Activated naive CD4-positive, alpha-beta T cell treated with Interleukin-2 at 50 U/mL for 16 hours (primary cell): ENCODE data around the gene CTLA4.

Experiments
- DNase-seq: peaks from one replicate; pipeline ENCODE4 v3.0.0-alpha.2; 2020

CTLA4 gene

DNA sequence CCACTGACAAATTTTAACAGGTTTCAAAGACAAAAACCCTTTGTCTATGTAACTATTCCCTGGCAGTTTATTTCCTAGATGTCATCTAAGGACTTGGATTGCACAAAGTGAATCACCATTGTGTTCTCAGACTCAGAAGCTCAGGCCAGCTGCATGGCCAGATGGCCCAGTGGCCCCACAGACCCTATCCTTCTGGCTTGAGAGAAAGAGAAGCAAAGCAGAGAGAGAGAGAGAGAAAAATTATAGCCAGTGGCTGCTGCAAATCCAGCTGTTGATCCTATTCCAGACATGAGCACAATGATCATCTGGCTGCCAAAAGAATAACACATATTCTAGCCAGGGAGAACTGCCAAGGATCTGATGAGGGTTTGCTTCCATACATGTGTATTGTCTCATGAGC is 25.8 kb downstream of the CTLA4 start:
- DNase-seq, result no peak

DNA sequence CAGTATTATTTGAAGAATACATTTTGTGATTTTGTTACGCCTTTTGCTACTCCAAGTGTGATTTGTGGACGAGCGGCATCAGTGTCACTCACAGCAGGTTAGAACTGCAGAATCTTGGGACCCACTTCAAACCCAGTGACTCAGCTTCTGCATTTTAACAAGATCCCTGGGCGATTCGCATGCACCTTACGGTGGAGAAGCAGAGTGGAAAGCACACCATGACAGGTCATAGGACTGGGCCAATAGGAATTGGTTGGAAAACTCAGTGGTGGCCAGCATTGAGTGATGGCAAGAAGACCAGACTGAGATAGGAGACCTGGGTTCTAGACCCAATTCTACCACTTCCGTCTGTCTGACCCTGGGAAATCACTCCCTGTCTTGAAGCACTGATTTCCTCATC is 26.3 kb downstream of the CTLA4 start:
- DNase-seq, result no peak

DNA sequence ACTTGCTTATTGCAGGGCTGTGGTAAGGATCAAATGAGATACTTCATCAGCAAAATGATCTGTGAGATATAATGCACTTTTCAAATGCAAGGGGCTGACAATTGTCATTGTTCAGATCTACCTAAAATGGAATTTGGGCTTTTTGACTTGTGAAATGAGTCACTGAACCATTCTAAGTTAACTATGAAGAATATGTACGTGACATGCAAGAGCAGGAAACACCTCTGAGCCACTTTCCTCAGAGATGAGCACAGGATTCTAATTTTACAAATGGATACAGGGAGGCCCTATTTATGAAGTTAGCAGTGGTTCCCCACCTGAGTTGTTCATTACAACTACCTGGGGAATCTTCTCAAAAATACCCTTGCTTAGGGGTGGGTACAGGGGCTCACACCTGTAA is 26.7 kb downstream of the CTLA4 start:
- DNase-seq, result no peak

DNA sequence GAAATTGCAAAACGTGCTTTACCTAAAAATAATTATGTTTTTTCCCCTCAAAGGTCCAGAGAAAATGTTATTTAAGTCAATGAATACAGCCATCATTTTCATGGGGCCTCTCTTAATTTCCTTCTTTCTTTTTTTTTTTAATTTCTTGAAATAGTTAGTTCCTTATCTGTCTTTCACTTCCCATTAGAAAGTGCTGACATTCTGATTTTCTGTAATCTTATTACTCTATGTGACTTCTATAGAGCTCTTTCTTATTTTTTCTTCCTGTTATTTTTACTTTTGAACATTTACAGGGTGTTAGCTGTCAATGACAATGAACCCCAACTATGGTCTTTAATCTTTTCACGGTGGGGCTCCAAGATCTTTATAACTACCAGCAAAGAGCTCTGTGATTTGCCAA is 30.0 kb downstream of the CTLA4 start:
- no peak for DNase-seq

DNA sequence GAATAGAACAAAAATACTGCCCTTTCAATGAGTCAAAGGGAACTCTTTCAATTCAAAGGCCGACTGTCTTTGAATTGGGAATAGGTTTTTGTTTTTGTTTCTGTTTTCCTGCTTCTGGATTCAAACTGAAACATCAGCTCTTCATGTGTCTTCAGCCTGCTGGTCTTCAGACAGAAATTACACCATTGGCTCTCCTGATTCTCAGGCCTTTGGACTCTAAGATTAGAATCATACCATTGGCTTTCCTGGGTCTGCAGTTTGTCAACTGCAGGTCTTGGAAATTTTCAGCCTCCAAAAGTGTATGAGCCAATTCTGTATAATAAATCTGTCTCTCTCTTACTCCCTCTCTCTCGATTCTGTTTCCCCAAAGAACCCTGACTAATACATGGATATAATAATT is 31.1 kb downstream of the CTLA4 start:
- DNase-seq, result no peak

DNA sequence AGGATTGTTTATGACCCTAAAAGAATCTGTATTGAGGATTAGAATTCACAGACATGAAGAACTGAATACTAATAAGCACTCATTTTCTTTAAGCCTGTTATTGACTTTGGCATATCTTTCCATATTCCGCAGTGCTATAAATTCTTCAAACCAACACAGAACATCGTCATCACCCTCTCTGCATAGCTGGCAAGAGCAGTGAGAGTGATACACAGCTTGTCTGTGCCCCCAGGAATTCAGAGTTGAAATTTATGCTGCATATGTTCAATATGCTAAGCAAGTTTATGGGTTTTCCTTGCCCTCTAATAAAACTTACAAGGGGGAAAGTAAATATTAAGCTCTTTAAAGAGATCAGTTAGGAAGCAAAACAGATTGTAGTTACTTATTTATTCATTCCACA is 32.7 kb downstream of the CTLA4 start:
- DNase-seq, result no peak

DNA sequence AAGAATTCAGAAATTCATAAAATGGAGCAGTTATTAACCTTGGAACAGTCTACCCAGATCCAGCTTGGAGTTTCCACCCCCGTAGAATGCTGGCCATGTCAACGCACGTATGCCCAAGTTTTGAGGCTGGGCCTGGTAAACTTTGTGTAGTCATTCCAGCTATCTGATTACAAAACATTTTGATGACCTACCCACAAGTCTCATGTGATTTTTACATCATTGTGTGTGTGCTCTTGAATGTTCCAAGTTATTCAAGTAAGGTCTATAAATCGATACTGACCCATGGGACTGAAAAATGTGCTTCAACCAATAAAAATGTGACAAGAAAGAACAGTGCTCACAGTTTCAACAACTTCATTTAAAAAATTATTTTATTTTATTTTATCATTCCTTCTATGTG is 36.5 kb downstream of the CTLA4 start:
- no peak for DNase-seq

DNA sequence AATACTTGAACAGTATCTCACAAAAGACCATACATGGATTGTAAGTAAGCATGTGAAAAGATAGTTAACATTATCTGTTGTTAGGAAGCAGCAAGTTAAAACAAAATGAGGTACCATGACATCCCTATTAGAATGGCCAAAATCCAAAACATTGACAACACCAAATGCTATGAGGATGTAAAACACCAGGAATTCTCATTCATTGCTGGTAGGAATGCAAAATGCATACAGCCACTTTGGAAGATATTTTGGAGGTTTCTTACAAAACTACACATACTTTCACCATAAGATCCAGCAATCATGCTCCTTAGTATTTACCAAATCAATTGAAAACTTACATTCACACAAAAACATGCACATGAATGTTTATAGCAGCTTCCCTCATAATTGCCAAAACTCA is 38.1 kb downstream of the CTLA4 start:
- DNase-seq, result no peak

DNA sequence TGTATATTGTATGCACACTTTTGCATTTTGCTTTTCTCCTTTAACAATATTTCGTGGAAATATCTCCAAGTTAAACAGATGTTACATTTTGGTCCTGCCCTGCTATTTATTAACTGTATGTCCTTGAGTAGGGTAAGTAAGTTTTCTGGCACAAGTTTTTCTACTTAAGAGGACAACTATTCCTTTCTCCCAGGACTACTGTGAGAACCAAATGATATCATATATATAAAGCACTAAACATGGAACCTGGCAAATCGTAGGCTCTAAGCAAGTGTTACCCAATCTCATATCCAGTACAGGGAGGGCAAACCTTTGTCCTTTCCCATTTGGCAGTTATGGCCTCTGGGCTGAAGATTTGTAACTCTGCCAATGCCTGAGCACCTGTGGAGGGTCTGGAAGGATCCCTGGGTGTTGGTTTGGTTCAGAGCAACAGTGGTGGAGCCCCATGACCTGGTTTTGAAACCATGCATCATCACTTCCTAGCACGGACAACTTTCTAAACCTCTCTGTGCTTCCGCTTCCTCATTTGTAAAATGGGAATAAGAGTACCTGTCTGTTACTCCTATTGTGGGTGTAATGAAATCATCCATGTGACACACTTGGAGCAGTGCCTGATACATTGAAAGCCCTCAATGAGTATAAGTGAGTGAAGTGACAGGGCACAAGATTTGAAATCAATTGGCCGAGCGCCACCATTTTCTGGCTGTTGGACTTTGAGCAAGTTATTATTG is 40.7 kb downstream of the CTLA4 start:
- DNase-seq, result no peak

DNA sequence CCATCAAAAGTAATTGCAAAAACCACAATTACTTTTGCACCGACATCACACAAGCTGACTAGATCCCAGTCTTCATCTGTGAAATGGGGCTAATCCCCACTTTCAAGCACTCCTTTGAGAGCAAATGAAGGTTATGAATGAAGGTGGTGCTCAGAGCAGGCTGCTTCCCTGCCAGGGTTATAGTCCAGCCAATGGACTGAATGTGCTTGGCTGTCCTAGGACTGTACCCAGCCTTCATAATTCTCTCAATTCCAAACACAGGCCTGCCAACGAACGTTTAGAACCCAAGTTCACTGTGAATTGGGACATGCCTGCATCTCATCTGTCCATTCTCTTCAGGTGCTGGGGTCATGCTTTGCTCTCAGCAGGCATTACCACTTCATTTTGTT is 41.2 kb downstream of the CTLA4 start:
- no peak for DNase-seq

DNA sequence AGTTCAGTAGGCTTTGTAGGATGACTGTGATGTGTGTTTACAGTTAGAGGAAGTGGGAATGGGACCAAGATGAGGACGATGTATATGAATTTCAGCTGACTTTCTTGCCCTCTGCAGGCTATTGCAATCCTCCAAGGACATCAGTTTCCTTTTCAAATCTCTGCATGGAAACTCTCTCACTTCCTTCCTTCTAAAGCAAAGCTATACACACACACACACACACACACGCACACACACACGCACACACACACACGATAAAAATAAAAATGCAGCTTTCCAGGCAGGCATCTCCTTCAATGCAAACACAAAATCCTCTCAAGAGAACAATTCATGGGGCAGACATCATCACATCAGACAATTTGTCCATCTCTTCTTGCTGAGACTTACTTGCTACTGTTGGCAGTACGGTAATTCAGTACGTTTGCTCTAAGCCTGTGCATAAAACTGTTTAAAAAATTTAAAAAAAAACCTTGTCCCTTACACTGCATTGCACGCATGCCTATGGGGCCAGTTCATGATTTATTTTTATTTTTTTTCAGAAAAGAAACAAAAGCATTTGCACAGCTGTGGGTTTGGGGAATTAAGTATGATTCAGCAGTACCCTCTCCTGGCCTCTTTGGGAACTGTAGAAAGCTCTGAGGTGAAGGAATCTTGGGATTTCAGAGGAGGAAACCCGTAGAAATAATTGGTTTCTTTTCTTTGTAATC is 41.8 kb downstream of the CTLA4 start:
- no peak for DNase-seq

DNA sequence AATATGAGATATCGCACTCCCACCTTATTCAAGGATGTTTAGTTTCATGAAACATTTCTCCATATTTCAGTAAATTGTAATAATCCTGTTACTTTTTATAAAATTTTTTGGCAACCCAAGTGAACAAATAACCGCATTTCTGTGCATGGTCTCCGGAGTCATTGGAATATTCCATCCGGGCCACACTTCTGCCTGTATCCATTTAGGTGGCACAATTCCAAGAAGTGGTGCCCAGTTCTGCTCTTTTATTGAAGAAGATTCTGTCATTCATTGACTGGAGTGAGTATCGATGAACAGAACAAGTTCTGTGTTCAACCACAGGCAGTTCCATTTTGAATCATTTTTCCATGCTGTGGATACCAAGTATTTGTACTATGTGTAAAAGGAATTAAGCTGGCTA is 42.4 kb downstream of the CTLA4 start:
- no peak for DNase-seq

DNA sequence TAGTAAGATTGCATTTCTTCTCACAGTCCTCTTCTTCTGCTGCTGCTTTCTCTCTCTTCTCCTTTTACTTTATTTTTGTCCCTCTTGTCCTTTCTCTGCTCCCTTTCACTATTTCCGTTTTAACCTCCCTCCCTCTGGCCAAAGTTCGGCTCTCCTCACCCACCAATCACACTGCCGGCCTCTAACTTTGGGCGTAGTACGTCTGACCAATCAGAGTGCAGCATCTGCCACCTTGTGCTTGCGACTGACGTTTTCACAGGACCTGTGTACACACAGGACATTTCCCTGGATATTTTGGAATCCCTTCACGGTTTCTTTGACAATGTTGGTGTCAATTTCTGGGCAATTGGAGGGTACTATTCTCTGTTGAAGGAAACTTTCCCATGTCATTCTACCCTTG is 46.4 kb downstream of the CTLA4 start:
- no peak for DNase-seq

DNA sequence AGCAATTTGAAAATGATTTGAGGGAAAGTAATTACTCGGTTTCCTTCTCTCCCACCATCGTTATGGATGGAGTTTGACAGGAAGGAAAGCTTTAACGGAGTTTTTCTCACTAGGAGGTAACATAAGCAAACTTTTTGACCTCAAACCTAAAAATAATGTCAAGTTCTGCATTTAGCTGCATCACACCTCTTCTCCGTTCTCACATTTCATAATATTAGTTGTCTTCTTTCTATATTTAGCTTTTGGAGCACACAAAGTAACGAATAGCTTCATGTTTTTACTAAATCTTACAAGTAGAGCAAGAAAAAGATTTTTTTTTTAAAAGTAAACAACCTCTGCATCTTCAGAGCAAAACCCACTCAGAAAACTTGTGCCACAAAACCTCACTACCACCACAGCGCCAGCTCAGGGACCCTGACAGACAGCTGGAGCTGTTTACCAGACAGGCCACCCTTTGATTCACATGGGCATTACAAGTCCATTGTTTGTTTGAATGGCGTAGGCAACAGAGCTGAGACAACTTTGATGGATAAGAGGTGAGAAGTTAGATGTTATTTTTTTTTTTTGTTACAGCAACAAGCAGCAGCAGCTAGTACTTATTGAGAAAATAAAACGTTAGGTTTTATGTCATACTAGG is 47.1 kb downstream of the CTLA4 start:
- DNase-seq, result peak; percentile 13

DNA sequence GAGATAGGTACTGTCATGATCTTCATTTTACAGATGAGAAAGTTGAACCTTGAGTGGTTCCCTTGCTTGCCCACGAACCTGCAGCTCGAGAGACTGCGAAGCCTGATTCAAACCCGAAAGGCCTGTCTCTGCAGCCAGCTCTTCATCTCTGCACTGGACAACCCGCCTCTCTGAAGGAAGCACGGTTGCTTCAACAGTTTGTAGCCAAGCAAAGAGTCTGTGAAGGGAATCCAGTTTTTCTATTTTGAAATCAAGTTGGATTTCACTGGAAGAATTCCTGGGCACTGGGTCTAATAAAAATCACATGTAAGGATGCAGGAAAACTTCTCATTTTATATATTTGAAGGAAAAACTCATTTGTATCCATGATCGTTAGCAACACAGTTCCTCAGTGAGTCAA is 47.7 kb downstream of the CTLA4 start:
- DNase-seq, result no peak

DNA sequence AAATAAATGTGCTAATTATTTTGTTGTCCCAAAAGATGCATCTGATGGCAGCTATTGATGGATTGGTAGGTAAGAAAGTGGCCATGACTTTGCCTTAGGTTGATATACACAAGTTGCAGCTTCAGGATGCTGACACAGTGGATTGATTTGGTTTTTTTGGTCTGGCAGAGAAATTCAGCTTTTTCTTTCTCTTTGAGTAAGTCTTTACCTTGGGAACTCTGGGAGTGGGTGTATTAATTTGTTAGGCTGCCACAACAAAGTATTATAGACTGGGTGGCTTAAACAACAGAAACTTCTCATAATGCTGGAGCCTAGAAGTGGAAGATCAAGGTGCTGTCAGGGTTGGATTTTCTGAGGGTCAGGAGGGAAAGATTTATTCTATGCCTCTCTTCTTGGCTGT is 49.2 kb downstream of the CTLA4 start:
- no peak for DNase-seq

DNA sequence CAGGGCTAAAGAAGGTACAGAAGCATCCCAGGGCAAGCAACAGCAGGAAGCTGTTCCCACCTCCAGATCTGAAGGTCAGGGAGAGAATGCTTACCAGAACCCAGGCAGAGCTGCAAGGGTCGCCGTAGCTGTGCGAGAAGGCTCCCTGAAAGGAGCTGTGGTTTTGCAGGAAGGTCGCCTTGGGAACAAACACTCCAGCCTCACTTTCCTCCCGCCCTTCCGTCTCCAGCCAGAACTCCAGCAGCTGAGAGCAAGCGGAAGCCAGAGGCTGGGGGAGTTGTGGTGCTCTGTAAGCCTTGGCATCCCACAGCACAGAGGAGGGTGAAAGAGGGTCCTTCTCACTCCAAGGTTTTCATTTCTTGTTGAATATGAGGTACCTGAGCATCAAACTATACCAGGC is 50.7 kb downstream of the CTLA4 start:
- DNase-seq, result no peak

DNA sequence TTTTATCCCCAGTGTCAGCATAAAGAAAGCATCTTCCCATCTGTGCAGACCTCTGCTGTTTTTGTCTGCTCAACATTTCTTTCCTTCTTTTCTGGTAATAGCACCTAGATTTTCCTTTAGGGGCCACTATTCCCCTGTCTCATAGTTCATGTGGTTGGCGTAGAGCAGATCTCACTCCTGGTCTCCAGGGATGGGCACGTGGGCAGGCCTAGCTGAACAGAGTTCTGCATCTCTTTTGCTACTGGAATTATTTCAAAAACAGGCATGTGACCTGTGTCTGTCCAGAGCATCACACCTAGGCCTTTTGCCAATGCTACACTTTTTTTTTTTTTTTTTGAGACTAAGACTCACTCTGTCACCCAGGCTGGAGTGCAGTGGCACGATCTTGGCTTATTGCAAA is 51.3 kb downstream of the CTLA4 start:
- DNase-seq, result no peak
